GM21447 (cell line): ENCODE data around the gene MGA.

Experiments
- ATAC-seq: cut with Tn5 transposase; IDR thresholded peaks from one replicate; pipeline ENCODE4 v1.9.1; 2021; ENCODE audit not compliant: unreplicated experiment

MGA gene

DNA sequence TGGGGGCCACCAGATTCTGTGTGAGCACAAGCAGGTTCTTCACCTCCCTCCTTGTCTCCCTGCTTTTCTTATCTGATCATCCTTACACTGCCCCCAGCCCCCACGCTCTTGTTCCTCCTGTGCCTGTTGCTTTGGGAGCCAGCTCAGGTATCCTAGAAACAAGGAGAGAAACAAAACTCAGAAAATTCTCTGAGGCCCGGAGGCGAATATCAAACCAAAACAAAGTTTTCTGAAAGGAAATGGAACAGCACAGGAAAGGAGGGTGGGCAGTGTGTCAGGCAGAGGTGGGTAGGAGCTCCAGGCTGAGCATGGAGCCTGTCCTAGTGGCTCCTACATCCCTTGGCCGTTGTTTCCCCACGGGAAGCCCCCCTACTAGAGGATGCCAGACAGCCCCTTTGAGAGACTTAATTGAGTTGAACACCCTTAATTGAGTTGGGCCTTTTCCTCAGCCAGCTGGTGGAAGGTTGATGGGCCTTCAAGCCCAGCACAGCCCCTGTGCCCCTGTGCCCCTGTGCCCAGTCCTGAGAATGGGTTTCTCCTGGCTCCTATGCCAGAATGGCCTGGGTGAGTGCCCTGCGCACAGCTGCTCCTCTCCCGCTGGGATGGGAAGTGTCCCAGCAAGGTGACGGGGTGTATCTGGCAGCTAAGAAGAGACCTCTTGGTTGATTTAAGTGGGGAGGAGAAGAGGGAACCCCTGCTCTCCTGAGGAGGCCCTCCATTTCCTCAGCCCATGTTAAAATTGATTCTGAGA, 144.9 kb downstream of the MGA start:
- no peak for ATAC-seq

DNA sequence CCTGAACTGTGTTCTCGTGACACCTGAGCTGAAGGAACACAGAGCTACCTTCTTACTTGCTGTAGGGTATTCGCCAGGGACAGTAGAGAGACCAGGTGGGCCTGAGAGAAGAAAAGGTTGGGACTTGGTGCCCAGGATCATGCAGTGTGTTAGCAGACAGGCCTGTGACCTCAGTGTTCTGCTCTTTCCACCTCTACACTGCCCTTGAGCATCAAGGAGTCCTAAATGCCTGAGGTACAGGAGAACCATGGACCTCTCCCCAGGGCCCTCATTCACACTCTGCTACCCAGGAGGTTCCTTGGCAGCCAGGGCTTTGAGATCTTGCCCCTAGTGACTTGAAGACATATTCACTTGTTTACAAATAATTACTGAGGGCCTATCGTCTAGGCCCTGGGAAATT, 145.5 kb downstream of the MGA start:
- ATAC-seq, result no peak

- no peak for ATAC-seq
Observed at GRCh38 chr15:41806291-41807181, 146.3 kb downstream of the MGA start.

DNA sequence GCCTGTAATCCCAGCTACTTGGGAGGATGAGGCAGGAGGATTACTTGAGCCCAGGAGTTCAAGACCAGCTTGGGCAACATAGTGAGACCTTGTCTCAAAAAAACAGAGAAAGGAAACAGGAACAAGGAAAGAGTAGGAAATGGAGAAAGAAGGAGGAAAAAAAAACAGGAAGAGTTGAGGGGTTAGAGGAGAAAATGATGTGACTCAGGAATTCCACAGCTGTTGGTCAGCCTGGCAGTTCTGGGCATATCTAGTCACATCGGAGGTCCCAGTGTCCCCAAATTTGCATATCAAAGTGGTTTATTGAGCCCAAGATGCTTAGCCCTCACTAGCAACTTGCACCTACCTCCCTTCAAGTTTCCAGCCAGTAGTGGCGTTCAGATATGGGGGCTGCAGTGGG, 148.9 kb downstream of the MGA start:
- no peak for ATAC-seq

- no peak for ATAC-seq
Observed at GRCh38 chr15:41809526-41810220, 149.5 kb downstream of the MGA start.

DNA sequence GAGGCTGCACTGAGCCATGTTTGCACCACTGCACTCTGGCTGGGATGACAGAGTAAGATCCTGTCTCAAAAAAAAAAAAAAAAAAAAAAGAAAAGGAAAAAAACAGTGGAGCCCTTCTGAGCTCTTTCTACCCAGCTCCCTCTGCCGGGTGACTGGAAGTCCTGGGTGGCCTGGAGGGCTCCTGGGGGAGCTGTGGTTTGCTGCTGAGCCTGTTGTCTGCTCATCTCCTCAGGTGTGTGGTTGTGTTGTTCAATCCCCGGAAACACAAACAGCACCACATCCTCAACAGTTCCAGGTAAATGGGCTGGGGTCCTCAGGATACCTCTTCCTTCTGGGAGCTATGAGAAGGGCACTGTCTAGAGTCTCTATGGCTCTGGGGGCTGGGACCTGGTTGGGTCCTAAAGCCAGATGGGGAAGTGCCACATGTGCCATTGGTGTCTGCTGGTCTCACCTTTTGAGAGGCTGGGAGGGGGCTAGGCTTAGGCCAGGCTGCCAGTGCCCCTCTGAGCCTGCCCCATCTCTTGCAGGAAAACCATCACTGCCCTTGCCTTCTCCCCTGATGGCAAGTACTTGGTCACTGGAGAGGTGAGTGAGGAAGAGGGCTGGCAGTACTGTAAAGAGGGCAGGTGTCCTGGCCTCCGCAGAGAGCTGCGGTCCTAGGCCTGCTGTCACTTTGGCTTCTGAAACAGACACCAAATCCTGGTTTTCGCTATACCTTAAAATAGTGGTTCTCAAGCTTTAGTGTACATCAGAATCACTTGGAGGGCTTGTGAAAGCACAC, 150.6 kb downstream of the MGA start:
- no peak for ATAC-seq

DNA sequence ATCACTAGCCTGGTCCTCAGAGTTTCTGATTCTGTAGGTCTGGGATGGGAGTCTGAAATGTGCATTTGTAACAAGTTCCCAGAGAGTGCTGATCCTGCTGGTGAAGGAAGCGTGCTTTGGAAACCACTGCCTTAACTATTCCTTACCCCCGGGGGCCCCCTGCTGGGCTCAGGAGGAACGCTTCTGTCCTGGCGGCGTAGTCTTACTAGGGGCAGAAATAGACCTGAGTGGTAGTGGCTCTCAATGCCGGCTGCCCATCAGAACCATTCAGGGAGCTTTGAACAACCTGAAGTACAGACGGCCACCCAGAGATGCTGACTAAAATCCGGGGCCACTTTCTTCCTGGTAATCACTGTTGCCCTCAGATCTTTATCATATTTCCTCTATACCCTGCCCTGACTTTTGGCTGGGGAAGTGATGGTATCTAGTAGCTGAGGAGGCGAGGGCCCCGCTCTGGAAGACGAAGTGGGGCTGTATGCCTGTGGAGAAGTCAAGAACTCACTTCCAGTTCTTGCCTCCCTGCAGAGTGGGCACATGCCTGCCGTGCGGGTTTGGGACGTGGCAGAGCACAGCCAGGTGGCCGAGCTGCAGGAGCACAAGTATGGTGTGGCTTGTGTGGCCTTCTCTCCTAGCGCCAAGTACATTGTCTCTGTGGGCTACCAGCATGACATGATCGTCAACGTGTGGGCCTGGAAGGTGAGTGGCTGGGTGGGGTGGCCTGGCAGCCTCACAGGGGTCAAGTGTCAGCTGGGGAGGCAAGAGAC, 151.4 kb downstream of the MGA start:
- ATAC-seq, result no peak

- no peak for ATAC-seq
Observed at GRCh38 chr15:41812820-41813375, 152.7 kb downstream of the MGA start.

- ATAC-seq, result no peak
Observed at GRCh38 chr15:41813426-41813825, 153.2 kb downstream of the MGA start.

DNA sequence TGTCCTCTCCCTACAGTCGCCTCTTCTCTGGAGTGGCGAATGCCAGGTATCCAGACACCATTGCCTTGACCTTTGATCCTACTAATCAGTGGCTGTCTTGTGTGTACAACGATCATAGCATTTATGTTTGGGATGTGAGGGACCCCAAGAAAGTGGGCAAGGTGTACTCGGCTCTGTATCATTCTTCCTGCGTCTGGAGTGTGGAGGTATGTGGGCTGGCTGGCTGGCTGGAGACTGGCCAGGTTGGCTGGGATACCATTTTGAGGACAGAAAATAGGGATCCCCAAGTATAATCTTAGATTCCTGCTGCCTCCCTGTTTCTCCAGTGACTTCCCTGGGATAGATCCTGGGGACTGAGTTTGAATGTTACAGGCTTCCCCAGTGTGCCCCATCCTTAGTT, 154.3 kb downstream of the MGA start:
- ATAC-seq, result no peak

GRCh38 chr15:41816788-41817187, 156.6 kb downstream of the MGA start:
- no peak for ATAC-seq

- no peak for ATAC-seq
Observed at GRCh38 chr15:41817327-41817726, 157.1 kb downstream of the MGA start.

GRCh38 chr15:41817781-41818180, 157.6 kb downstream of the MGA start:
- no peak for ATAC-seq

- no peak for ATAC-seq
Observed at GRCh38 chr15:41819455-41820050, 159.3 kb downstream of the MGA start.

DNA sequence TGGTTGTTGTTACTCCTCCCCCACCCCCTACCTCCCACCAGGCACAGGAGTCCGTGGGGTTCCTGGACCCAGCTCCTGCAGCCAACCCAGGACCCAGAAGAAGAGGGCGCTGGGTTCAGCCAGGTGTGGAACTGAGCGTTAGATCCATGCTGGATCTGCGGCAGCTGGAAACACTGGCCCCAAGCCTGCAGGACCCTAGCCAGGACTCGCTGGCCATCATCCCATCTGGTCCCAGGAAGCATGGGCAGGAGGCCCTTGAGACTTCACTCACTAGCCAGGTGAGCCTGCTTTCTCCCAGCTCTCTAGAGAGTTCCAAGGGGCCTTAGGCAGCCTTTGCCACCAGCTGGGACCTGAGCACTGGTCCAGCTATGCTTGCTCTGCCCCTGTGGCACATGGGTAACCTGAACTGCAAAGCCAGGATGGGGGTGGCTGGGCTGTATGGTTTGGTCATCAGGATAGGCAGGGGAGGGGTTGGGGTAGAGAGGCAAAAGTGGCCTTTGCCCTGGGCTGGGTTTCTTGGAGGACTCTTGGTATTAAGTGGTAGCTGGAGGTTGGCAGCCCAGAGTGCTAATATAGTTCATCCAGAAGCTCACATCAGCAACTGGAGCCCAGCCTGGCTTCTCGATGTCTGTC, 160.7 kb downstream of the MGA start:
- ATAC-seq, result no peak

DNA sequence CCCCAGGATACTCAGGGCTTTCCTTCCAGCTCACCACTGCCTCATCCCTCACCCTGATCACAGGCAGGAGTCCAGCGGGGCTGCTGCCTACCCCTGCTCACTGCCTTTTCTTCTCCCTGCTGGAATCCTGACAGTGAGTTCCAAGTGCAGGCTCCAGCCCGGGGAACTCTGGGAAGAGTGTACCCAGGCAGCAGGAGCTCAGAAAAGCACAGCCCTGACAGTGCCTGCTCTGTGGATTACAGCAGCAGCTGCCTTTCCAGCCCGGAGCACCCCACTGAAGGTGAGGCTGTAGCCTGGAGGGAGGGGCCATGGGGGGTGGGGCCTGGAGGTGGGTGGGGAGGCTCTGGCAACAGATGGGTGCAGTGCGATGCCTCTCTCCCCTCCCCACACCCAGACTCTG, 161.6 kb downstream of the MGA start:
- no peak for ATAC-seq

GRCh38 chr15:41822471-41822870, 162.3 kb downstream of the MGA start:
- no peak for ATAC-seq
